Measurements from ENCODE around the gene CDKN2B.

Gene CDKN2B

DNA sequence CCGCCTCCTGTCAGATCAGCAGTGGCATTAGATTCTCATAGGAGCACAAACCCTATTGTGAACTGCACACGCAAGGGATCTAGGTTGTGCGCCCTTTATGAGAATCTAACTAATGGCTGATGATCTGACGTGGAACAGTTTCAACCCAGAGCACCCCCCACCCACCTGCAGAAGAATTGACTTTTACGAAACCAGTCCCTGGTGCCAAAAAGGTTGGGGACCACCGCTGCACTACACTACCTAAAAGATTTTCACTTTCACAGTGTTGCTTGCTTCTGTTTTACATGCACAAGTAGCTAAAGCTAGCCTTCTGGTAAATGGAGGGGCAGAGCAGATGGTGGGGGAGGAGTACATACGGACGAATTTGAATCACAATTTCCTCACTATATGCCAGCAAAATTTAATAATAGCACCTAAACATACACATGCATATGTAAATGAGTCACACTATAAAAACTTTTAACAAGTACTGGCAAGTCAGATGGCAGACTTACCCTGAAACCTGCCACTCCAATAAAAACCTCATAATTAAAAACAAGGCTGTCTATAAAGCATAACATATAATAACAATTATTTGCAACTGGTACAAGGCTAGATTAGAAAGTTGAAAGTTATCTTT, 24.0 kb upstream of the CDKN2B start:
- no peak for DNase-seq

DNA sequence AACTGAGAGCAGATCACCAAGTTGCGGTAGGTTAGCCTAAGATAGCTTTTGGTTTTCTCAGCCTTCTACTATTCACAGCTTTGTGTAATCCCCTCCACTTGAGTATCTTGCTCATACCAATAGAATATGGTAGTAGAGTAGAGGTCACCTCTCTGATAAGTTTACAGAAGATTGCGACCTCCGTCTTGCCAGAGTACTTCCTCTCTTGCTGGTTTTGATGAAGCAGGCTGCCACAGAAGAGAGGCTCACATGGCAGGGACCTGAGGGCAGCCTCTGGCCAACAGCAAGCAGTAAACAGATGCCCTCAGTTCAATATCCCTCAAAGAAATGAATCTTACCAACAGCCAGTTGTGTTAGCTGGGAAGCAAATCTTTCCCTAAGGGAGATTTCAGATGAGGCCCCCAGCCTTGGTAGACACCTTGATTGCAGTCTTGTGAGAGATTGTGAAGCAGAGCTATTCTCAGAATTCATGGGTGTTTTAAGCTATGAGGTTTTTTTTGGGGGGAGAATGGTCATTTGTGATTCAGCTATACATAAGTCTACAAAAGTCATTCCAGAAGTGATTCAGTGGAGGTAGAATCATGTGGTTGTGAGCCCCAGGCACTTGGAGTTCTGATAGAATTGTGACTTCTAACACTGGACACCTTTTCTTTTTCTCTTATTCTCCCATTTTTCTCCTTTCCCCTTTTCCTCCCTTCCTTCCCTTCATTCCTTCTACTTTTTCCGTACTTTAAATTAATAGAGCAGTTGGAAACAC, 22.7 kb upstream of the CDKN2B start:
- DNase-seq = no peak

GRCh38 chr9:22030101-22030598, 21.0 kb upstream of the CDKN2B start:
- no peak for DNase-seq

DNA sequence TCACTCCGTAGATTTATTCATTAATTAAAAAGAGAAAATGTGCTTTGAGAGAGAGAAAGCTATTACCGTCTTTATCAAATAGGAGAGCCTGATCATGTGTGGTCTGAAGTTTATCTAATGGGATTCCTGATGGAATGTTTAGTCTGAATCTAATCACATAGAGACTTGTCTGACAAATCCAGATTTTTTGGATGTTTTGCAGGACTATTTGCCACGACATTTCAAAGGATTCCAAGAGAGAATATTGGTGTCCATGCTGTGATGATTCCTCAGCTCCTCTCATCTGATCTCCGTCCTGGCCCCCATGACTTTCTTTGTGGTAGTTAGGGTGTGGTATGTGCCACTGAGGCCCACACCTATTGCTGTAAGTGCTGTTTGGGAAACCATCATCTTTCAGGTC, 20.1 kb upstream of the CDKN2B start:
- DNase-seq = no peak

DNA sequence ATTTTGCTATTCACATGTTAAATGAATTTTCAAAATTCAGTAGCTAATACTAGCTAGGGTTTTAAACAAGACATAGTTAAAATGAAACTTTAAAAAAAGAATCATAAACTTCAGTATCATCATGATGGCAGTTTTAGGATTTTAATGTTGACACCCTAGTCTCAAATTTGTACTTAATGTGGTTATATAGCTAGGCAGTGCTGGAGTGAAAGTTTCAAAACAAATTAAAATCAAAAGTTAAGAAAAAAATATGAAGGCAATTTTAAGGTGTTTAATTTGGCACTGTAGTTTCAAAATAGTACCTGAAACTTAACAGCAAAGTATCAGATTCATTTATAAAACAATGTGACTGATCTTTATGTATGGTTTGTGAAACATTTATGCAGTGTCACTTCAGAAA, 19.3 kb upstream of the CDKN2B start:
- DNase-seq = no peak

- no peak for DNase-seq
These were observed 17.6 kb upstream of the CDKN2B start for GRCh38 chr9:22026696-22027095.

DNA sequence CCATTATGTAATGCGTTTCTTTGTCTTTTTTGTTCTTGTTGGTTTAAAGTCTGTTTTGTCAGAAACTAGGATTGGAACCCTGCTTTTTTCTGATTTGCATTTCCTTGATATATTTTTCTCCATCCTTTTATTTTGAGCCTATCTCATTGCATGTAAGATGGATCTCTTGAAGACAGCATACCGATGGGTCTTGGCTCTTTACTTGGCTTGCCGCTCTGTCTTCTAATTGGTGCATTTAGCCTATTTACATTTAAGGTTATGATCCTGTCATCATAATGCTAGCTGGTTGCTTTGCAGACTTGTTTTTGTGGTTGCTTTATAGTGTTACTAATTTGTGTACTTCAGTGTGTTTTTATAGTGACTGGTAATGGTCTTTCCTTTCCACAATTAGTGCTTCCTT, 13.3 kb upstream of the CDKN2B start:
- DNase-seq = no peak

DNA sequence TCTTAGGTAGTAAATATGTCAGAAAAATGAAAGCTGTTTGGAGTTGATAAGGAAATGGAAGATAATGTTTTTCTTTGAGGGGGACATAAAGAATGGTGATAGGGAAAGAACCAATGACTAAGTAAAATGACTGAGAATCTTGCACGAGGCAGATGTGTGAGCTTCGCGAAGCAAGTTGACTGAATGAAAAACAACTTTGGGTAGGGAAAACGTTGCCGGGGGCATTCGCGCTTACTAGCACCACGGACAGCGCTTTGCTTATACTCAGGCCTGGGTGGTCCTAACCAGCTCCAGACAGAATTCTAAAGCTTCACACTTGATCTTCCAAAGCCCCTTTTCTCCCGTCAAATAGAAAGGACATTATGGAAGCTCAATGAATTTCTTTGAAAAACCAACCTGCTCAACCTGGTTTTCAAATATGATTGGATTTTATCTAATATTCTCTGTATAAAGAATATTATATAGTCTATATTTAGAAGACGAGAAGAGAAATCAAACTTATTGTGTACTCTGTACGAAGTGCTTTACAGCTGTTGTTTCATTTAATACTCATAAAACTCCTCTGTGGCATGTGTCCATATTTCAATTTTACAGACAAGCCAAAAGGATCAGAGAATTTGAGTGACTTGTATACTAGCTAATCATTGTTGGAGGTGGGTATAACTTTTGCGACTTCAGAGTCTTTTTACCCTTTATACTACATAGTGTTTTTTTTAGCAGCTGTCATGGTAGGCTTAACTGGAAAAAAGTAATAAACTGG, 1.9 kb upstream of the CDKN2B start:
- DNase-seq = no peak

DNA sequence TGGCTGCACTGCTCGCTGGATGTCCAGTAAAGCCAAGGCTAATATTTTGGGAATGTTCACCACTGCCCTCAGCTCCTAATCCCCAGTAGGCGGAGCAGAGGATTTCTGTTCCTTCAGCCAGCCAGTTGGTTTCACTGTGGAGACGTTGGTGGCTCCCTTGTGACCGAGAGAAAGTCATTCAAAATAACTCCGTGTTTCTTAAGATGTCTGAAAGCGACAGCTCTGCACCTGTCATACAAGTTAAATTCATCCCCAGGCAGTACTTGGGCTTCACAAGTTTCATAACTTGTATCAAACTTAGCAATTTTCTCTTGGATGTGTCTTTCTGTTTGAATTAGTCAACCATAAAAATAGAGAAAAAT, 382 bp upstream of the CDKN2B start:
- no peak for DNase-seq

DNA sequence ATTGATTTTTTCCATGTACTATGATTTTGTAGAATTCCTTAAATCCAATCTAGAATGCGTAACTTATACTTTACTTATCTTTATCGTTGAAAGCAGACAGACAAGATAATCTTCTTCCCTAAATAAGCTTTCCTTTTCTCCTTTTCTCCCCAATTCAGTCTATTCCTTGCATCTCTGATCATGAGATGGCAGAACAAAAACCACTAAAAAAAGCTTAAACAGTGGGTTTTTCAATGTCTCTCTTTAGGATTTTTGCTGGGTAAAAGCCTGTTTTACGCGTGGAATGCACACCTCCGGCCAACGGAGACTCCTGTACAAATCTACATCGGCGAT, 755 bp downstream of the CDKN2B start:
- DNase-seq = peak; percentile 59

GRCh38 chr9:22005702-22006606, 3.2 kb downstream of the CDKN2B start:
- DNase-seq = no peak

DNA sequence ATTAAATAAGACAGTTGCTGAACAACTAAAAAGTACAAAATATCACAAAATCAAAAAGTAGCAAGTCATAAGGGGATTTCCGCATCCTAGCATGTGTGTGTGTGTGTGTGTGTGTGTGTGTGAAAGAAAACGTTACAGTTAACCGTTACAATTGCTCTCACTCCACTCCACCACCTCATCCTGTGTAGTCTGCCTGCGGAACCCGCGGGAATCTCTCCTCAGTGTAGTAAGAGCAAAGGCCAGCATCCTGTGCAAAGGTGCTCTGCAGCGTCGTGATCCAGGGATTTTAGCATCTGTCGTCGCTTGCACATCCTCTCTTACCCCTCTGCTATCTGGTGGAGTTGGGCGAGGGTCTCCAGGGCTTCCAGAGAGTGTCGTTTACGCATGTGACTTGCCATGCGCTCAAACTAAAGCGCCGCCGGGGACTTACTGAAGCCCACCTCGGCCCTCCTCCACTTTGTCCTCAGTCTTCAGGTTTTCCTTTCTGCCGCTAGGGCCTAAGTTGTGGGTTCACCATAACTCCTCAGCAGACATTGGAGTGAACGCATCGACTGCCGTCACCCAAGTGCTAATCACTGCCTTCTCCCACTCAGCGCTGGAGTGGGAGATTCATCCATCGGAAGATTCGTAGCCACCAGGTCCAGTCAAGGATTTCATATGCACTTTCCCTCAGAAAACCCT, 3.9 kb downstream of the CDKN2B start:
- no peak for DNase-seq

- no peak for DNase-seq
These were observed 7.1 kb downstream of the CDKN2B start for GRCh38 chr9:22002038-22002437.

DNA sequence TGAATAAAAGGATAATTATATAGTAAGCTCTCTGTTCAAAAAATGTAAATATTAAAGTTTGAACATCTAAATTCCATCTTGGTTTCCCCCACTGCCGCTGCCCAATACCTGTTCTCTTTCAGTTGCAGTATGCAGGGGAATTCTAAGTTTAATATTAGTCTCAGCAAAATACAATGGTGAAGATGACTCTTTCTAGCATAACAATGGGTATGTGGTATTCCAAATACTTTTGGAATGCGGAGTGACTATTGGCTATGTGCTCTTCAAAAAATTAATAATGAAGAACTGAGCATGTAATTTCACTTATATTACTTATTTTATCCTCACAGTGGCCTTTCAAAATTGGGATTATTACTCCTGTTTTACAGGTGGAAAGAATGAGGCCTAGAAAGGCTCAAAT, 11.1 kb downstream of the CDKN2B start:
- DNase-seq = no peak

- DNase-seq = no peak
These were observed 11.6 kb downstream of the CDKN2B start for GRCh38 chr9:21997480-21997879.

GRCh38 chr9:21996858-21997257, 12.2 kb downstream of the CDKN2B start:
- no peak for DNase-seq

DNA sequence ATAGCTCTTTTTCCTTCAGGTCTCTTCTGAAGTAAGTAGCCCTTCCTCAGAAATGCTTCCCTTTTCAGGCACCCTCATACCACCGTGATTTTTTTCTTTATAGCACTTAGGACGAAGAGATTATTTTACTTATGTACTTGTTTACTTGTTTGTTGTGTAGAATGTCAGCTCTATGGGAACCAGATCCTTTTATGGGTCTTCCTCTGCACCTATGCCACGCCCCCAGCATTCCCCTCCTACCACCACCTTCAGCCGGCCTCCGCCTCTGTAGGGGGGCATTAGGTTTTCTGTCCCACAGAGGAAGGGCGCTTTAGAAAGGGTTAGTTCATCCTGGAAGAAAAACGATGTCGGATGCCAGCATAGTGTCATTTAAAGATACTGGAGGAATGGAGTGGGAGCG, 12.7 kb downstream of the CDKN2B start:
- peak; percentile 53 for DNase-seq

DNA sequence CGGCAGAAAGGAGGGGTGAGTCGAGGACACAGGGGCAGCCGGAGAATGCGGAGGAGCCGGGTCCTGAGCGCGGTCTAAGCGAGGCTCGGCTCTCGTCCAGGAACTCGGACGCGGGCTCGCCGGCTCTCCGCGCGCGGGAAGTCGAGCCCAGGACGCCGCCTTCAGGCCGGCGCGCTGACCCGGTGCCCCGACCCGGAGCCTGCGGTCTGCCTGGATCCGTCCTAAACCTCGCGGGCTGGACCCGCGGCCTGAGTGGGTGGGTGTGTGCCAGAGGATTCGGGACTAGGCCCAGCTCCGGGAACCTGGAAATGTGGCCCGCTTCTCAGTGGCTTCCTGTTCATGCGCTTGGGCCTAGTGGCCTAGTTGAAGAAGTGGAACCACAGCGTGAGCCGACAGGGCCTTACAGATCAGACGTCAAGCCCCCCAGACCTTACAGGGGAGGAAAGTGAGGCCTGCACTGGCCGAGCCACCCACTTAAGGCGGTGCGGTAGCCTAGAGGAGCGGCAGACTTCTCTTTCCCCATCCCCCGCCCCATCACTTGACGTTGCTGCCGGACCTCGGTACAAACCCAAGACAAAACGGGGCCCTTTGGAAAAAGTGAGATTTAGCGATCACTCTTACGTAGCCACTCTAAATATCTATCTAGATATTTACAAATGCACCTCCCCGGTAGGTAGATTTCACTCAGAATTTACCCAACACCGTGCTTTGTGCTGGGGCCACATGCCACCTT, 13.3 kb downstream of the CDKN2B start:
- DNase-seq = no peak

GRCh38 chr9:21995006-21995665, 14.0 kb downstream of the CDKN2B start:
- DNase-seq = peak; percentile 62

- DNase-seq = peak; percentile 65
These were observed 14.5 kb downstream of the CDKN2B start, which contains the start of gene CDKN2B-AS1 for GRCh38 chr9:21994556-21995005. Gene CDKN2B-AS1, plus strand, starts transcription at chr9:21994791.
